ENCODE measurements around the gene NTNG1. TPM values are rescaled to one million over a fixed set of nuclear protein-coding genes. Genes with fewer than 3 reads are reported as not detected.

Gene NTNG1
- total and polyA plus RNA-seq, 12 donors = 0.06 TPM; not detected in 11

- Histone ChIP-seq H3K27me3 (peaks cover 0 to 3% (median 0%) of the 10 kb centered on the region in 7 donors), H3K9me3 (no peaks in the 10 kb centered on the region), H3K4me1 (no peaks in the 10 kb centered on the region), H3K4me3 (no peak overlapping the region), H3K27ac (no peak overlapping the region), H3K36me3 (no peaks in the 10 kb centered on the region)
- TF ChIP-seq CTCF (IDR thresholded peaks at IDR 0.05) = no peak
- ATAC-seq (no peak), DNase-seq (no peak)
- intact Hi-C loops (cut with DNase I) = no loop called here
- 80 to 83% methylated on average over 4 of the region's 4 CpGs for WGBS, 2 donors
Measured at GRCh38 chr1:107228704-107229371, 88.0 kb downstream of the NTNG1 start.

- no peak overlapping the region for H3K27ac ChIP-seq
- no peaks in the 10 kb centered on the region for H3K9me3 ChIP-seq
- no peaks in the 10 kb centered on the region for H3K4me1 ChIP-seq
- intact Hi-C loops (cut with DNase I) = no loop called here
- H3K27me3 ChIP-seq = peaks cover 0 to 3% (median 0%) of the 10 kb centered on the region in 7 donors
- TF ChIP-seq CTCF (IDR thresholded peaks at IDR 0.05) = no peak
- ATAC-seq (no peak), DNase-seq (no peak)
- no peaks in the 10 kb centered on the region for H3K36me3 ChIP-seq
- WGBS, 2 donors = 30 to 47% methylated on average over 2 of the region's 2 CpGs
- H3K4me3 ChIP-seq = no peak overlapping the region
Measured at GRCh38 chr1:107229711-107230110, 88.9 kb downstream of the NTNG1 start.

- no peak for DNase-seq
- Histone ChIP-seq H3K9me3 (no peaks in the 10 kb centered on the region), H3K4me3 (no peak overlapping the region), H3K27me3 (peaks cover 0 to 3% (median 0%) of the 10 kb centered on the region in 7 donors), H3K4me1 (no peaks in the 10 kb centered on the region), H3K27ac (no peak overlapping the region), H3K36me3 (no peaks in the 10 kb centered on the region)
- ATAC-seq = no peak
- TF ChIP-seq CTCF (IDR thresholded peaks at IDR 0.05) = no peak
- 78 to 94% methylated on average over 2 of the region's 2 CpGs for WGBS, 2 donors
- intact Hi-C loops (cut with DNase I) = no loop called here
Measured at GRCh38 chr1:107230121-107230520, 89.3 kb downstream of the NTNG1 start.

GRCh38 chr1:107231291-107231690 lies 90.5 kb downstream of the NTNG1 start:
- no peaks in the 10 kb centered on the region for H3K4me1 ChIP-seq
- intact Hi-C loops (cut with DNase I) = no loop called here
- no peak overlapping the region for H3K4me3 ChIP-seq
- DNase-seq (no peak), ATAC-seq (no peak)
- H3K36me3 ChIP-seq = no peaks in the 10 kb centered on the region
- WGBS, 2 donors = 88 to 89% methylated on average over 2 of the region's 2 CpGs
- no peak overlapping the region for H3K27ac ChIP-seq
- no peaks in the 10 kb centered on the region for H3K27me3 ChIP-seq
- peaks cover 0 to 7% (median 1%) of the 10 kb centered on the region in 11 donors for H3K9me3 ChIP-seq
- no peak for TF ChIP-seq CTCF (IDR thresholded peaks at IDR 0.05)
